Ovary (tissue), 9 donors: ENCODE results near the gene SLIT3. TPM values are rescaled to one million over a fixed set of nuclear protein-coding genes. Genes with fewer than 3 reads are reported as not detected.
"Not testable (repeated sequence)": the region's sequence is repeated elsewhere in the genome, so short reads cannot be mapped to it uniquely, and the experiment has no call there.

Experiments
- DNase-seq, 5 donors: peaks; one replicate each; pipeline ENCODE4 v3.0.0-alpha.2; 2019 to 2020
- H3K27ac ChIP-seq, 2 donors: fragments of 200-600 bp; one replicate each; pipeline versions ENCODE4 v1.5.1 to v1.8.0; 2019 to 2022
- H3K27me3 ChIP-seq: fragments of 200-600 bp; one replicate; pipeline ENCODE4 v1.8.0; 2022
- H3K36me3 ChIP-seq: fragments of 200-600 bp; sonication (generic); one replicate; pipeline ENCODE4 v1.5.1; 2019
- H3K4me1 ChIP-seq: one replicate; pipeline ENCODE4 v1.8.1; 2013; ENCODE audit warnings: mild to moderate bottlenecking, moderate library complexity; ENCODE audit not compliant: insufficient read depth
- H3K4me3 ChIP-seq: fragments of 200-600 bp; sonication (generic); one replicate; pipeline ENCODE4 v1.5.1; 2017
- H3K9me3 ChIP-seq, 2 donors: fragments of 200-600 bp in 1 of 2; sonication (generic) in 1 of 2; one replicate each; pipeline versions ENCODE4 v1.5.1 to v1.8.1; 2013 to 2019; ENCODE audit warnings: mild to moderate bottlenecking in 1 of 2, moderate library complexity in 1 of 2
- EP300 ChIP-seq: sonication (generic); formaldehyde crosslinking; IDR thresholded peaks from one replicate; pipeline ENCODE4 v1.6.1; 2017; ENCODE audit warnings: antibody characterized with exemption
- POLR2A ChIP-seq: fragments of 450-650 bp; IDR thresholded peaks from one replicate; pipeline ENCODE4 v1.6.1; 2017; ENCODE audit warnings: antibody characterized with exemption, mild to moderate bottlenecking, moderate library complexity
- WGBS, 3 donors: extraction: QIAGEN DNeasy Blood & Tissue Kit in 1 of 3; methylation state at CpG; one replicate each; pipeline versions ENCODE4 v1.1.5 to v1.1.7; 2013 to 2017; 5-methylcytosine and 5-hydroxymethylcytosine counted together
- intact Hi-C, 4 donors: fragments of 100-400 bp; cut with DNase I; formaldehyde crosslinking; loops; one replicate each; pipeline versions ENCODE4 v1.11.0 to v1.15.1; 2022 to 2023
- polyA plus RNA-seq, 2 donors: library from polyadenylated mRNA; stranded (reverse); fragments of 200-250 nt in 1 of 2; fragments of 350-450 nt in 1 of 2; fragmentation: Illumina TruSeq in 1 of 2; extraction: RNeasy Lipid Tissue Mini Kit (QIAGEN cat#74804) in 1 of 2; gene quantifications; one replicate each; pipeline ENCODE4 v1.2.3, GENCODE V29; 2013 to 2014
- total RNA-seq, 7 donors: library from RNA; depleted of rRNA in 2 of 7; stranded (reverse); fragments of >200 nt in 2 of 7; fragmentation: NEBNext Ultra II Directional in 3 of 7; extraction: Animal tissue kit (Norgen Biotek cat#: 25700) in 3 of 7; gene quantifications; one replicate each; pipeline versions ENCODE4 v1.1.0 to v1.2.4, GENCODE V29; 2016 to 2023
- TF ChIP-seq, protein P1 (sequence below), 3 donors: fragments of 450-650 bp in 2 of 3; fragments of 200-600 bp in 1 of 3; IDR thresholded peaks; one replicate each; pipeline versions ENCODE4 v1.5.1 to v1.8.0; 2016 to 2022; ENCODE audit warnings: antibody characterized with exemption in 3 of 3, mild to moderate bottlenecking in 1 of 3
- donor health status: DM: no; HTN: no; CAD: no; lungs with moderate emphysema.
- donor health status: DM: no; HTN: no; CAD: no.
- donor health status: Bipolar disorder and iron deficiency.
- donor health status: DM: yes; HTN: yes; CAD: no.
- donor health status: DM: no; HTN: no; CAD: no.
- donor health status: DM: yes; HTN: yes; CAD: no.

SLIT3 gene
- total and polyA plus RNA-seq, 9 donors, result 10.3 to 106 (median 24.4) TPM

DNA sequence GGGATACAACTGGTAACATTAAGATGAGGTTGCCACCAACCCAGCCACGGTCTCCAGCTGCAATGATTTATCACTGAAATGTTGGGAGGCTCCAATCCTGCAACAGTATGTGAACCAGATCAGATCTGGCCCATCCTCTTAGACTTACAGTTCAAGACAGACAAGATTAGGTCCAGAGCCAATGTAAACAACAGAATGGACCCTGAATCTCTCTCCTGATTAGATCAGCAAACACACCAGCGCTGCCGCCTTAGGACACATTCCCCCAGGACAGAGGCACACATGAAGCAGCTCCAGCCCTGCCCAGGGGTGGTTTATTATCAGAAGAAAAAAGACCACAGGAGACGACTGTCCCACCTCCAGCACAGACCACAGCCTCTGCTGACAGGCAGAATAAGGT is 82.1 kb downstream of the SLIT3 start:
- Histone ChIP-seq H3K9me3 (no peaks in the 10 kb centered on the region), H3K4me3 (no peak overlapping the region), H3K4me1 (no peaks in the 10 kb centered on the region), H3K36me3 (no peaks in the 10 kb centered on the region), H3K27ac (no peak overlapping the region), H3K27me3 (no peaks in the 10 kb centered on the region)
- TF ChIP-seq POLR2A (no peak), EP300 (no peak)
- TF ChIP-seq, protein P1, sequence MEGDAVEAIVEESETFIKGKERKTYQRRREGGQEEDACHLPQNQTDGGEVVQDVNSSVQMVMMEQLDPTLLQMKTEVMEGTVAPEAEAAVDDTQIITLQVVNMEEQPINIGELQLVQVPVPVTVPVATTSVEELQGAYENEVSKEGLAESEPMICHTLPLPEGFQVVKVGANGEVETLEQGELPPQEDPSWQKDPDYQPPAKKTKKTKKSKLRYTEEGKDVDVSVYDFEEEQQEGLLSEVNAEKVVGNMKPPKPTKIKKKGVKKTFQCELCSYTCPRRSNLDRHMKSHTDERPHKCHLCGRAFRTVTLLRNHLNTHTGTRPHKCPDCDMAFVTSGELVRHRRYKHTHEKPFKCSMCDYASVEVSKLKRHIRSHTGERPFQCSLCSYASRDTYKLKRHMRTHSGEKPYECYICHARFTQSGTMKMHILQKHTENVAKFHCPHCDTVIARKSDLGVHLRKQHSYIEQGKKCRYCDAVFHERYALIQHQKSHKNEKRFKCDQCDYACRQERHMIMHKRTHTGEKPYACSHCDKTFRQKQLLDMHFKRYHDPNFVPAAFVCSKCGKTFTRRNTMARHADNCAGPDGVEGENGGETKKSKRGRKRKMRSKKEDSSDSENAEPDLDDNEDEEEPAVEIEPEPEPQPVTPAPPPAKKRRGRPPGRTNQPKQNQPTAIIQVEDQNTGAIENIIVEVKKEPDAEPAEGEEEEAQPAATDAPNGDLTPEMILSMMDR (IDR thresholded peaks at IDR 0.05), result no peak
- DNase-seq, result no peak
- intact Hi-C loops, result no loop called here
- WGBS, 3 donors, result 35 to 58% (median 53%) methylated on average over 4 of the region's 4 CpGs

DNA sequence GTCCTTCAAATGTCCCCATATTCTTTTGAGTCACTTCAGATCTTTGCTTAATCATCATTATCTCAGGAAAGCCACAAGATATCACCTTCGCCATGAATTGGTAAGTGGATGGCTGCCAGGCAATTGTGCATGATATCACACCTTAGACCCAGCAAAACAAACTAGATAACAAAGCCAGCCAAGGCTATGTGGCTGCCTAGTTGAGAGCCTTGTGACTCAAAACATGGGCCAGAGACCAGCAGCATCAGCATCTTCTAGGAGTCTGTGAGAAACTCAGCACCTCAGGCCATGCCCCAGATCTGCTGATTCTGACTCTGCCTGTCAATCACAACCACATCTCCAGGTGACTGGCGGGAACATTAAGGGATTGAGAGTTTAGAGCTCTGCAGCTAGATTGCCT is 82.8 kb downstream of the SLIT3 start:
- no peaks in the 10 kb centered on the region for H3K36me3 ChIP-seq
- H3K9me3 ChIP-seq, result no peaks in the 10 kb centered on the region
- no peak overlapping the region for H3K27ac ChIP-seq
- DNase-seq, result no peak
- TF ChIP-seq EP300 (no peak), POLR2A (no peak)
- TF ChIP-seq, protein P1 (IDR thresholded peaks at IDR 0.05), result no peak
- H3K27me3 ChIP-seq, result no peaks in the 10 kb centered on the region
- WGBS, 3 donors, result 76 to 86% (median 81%) methylated on average over 2 of the region's 2 CpGs
- H3K4me1 ChIP-seq, result no peaks in the 10 kb centered on the region
- no peak overlapping the region for H3K4me3 ChIP-seq
- intact Hi-C loops, result no loop called here

DNA sequence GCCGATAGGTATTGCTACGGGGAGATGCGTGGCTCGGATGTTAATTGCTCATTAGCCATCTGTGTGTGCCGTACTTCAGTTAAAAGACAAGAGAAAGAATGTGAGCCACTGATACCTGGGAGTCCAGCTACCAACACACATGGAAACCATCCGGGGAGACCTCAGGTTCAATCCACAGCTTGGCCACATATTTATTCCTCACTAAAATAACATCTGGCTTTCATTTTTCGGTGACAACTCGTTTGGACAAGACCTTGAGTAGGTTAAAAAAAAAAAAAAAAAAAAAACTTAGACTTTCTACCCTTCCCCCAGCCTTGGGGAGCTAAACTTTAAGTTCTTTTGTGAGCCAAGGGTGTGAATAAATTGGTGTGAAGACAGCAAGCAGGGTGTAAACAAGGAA is 84.1 kb downstream of the SLIT3 start:
- no peak overlapping the region for H3K4me3 ChIP-seq
- WGBS, 3 donors, result 24 to 36% (median 29%) methylated on average over 8 of the region's 8 CpGs
- TF ChIP-seq POLR2A (no peak), EP300 (no peak)
- TF ChIP-seq, protein P1 (IDR thresholded peaks at IDR 0.05), result no peak
- H3K27me3 ChIP-seq, result no peaks in the 10 kb centered on the region
- no peak overlapping the region for H3K27ac ChIP-seq
- H3K36me3 ChIP-seq, result no peaks in the 10 kb centered on the region
- H3K9me3 ChIP-seq, result no peaks in the 10 kb centered on the region
- H3K4me1 ChIP-seq, result no peaks in the 10 kb centered on the region
- no peak for DNase-seq
- intact Hi-C loops, result no loop called here

DNA sequence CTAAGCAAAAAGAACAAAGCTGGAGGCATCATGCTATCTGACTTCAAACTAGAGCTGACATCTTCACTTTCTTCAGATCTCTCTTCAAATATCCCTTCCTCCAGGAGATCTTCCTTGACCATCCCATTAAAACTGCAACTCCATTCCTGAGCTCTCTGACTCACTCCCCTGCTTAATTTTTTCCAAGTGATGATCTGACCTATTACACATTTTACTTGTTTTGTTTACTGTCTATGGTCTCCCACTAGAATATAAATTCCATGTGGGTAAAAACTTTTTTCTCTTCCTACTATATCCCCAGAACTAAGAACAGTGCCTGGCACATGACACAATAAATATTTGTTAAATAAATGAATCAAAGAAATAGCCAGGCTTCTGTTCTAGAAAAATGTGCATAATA is 87.5 kb downstream of the SLIT3 start:
- no peak overlapping the region for H3K4me3 ChIP-seq
- TF ChIP-seq EP300 (no peak), POLR2A (no peak)
- TF ChIP-seq, protein P1 (IDR thresholded peaks at IDR 0.05), result no peak
- no peak for DNase-seq

DNA sequence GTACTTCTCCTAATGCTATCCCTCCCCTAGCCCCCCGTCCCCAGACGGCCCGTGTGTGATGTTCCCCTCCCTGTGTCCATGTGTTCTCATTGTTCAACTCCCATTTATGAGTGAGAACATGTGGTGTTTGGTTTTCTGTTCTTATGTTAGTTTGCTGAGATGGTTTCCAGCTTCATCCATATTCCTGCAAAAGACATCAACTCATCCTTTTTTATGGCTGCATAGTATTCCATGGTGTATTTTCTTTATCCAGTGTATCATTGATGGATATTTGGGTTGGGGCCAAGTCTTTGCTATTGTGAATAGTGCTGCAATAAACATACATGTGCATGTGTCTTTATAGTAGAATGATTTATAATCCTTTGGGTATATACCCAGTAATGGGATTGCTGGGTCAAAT is 89.2 kb downstream of the SLIT3 start:
- DNase-seq, H3K4me3 ChIP-seq, H3K27me3 ChIP-seq, H3K36me3 ChIP-seq, H3K27ac ChIP-seq, H3K9me3 ChIP-seq, intact Hi-C loops, H3K4me1 ChIP-seq: not testable (repeated sequence)
- WGBS, 3 donors, result 87 to 97% (median 95%) methylated on average over 3 of the region's 3 CpGs

More for the DNA sequence above, 87.5 kb downstream of the SLIT3 start:
- H3K27me3 ChIP-seq, result no peaks in the 10 kb centered on the region
- no peaks in the 10 kb centered on the region for H3K36me3 ChIP-seq
- no peak overlapping the region for H3K27ac ChIP-seq
- intact Hi-C loops, result no loop called here
- no peaks in the 10 kb centered on the region for H3K9me3 ChIP-seq
- H3K4me1 ChIP-seq, result no peaks in the 10 kb centered on the region
